ENCODE measurements around the gene ACCS.
A peak's percentile ranks its signal among the peaks of the same experiment; 100 is the strongest.

The ACCS gene

DNA sequence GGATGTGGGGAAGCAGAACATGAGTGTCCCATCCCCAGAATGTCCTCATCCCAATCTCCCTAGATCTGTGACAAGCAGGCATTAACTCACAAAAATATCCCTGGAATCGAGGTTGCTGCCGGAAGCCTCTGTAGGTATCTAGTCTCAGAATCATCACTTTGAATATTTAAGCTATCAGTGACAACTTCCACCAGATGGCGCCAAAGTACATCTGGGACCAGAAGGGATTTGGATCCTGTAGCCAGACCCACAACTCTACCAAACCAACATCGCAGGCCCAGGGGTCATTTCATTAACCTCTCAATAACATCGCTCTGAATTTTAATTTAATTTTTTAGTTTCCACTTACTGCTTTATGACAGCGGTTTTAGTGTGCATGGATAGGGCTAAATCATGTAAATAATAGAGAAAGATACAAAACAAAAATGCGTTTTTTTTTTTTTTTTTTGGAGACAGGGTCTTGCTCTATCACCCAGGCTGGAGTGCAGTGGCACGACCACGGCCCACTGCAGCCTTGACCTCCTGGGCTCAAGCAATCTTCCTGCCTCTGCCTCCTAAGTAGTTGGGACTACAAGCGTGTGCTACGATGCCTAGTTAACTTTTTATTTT is 28.3 kb downstream of the ACCS start:
- DNase-seq, result peak; percentile 31

GRCh38 chr11:44095506-44096359 is 29.7 kb downstream of the ACCS start, which contains the start of gene EXT2:
Gene EXT2, plus strand, starts transcription at chr11:44095678. Its CDS starts 12,035 bp downstream, at chr11:44107713.
- DNase-seq, result peak; percentile 32

DNA sequence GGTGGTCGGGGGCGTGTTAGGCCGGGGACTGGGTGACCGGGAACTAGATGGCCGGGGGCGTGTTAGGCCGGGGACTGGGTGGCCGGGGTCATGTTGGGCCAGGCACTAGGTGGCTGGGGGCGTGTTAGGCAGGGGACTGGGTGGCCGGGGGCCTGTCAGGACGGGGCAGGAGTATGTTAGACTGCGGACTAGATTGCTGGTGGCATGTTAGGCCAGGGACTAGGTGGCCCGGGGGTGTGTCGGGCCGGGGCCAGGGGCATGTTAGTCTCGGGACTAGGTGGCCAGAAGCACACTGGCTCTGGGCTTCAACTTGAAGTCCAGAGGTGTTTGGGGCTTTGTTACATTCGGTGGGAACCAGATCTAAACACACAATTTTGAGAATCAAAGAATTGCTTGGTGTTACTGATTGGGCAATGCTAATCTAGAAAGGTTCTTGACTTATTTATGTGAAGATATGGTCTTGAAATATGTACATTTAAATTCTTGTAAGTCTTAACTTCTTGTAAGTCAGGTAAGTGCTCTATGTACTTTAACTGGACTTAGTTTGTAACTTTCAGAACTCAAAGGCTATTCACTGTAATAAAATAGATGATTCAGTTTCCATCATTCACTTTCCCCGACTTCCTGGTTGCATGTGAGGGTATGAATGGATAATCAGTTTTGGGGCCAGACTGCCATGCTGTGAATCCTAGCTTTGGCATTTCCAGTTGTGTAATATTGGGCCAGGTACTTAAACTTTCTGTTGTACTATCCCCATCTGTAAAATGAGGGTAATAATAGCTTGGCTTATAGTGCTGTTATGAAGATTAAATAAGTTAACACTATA is 30.5 kb downstream of the ACCS start:
- DNase-seq, result no peak

DNA sequence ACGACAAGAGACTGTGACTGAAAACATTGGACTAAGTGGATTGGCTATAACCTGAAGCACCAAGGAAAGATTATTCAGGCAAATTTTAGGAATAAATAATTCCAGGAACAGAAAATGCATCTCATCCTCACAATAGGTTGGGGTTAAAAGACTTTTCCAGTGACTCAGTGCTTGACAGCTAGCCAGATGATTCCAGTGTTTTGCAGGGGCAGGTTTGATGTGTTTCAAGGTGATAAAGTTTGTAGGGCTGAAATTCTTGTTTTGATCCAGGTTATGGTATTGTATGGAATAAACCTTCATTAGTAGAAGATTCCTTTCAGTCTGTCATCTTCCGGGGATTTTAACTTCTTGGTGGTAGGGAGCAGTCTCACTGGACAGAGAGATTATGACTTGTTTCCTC is 31.8 kb downstream of the ACCS start:
- no peak for DNase-seq

- no peak for DNase-seq
These were observed 35.0 kb downstream of the ACCS start for GRCh38 chr11:44101098-44101497.

- no peak for DNase-seq
These were observed 38.6 kb downstream of the ACCS start for GRCh38 chr11:44104481-44105294.

DNA sequence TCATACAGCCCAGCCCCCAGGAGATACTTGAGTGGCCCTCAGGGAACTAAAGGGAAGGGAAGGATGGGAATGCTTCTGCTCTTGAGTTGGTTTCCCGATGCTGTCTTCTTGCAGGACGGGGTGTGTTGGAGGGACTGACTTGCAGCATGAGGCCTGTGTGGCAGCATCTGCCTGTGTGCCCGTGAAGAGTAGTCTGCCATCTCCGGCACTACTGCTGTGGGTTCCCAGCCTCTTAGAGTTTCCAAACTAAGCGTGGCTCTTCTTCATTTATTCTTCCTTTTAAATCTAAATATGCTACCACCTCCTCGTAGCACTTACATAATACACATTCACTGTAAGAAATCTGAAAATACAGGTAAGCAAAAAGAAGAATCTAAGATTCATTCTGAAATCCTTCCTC is 42.2 kb downstream of the ACCS start:
- DNase-seq, result no peak

GRCh38 chr11:44110231-44110679 is 44.2 kb downstream of the ACCS start:
- no peak for DNase-seq

GRCh38 chr11:44112091-44112821 is 46.2 kb downstream of the ACCS start:
- no peak for DNase-seq

DNA sequence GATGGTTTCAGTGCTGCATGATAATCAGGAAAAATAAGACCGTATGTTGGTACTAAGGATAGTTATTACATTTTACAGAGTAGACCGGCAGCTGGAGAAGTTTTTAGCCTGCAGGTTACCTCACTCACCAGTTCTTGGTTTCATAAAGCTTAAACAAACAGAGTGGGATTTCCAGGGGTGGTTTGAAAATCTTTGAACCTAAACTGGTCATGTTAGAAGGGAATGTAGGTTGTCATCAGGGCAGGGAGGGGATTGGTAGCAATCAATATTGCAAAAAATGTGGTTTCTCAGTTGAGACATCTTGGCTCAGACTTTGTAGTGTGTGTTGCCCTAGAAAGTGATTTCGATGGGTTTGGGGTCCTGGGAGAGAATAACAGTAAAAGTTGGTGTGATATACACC is 46.9 kb downstream of the ACCS start:
- no peak for DNase-seq

- DNase-seq, result no peak
These were observed 47.5 kb downstream of the ACCS start for GRCh38 chr11:44113572-44113971.

GRCh38 chr11:44116234-44116830 is 50.3 kb downstream of the ACCS start:
- no peak for DNase-seq

DNA sequence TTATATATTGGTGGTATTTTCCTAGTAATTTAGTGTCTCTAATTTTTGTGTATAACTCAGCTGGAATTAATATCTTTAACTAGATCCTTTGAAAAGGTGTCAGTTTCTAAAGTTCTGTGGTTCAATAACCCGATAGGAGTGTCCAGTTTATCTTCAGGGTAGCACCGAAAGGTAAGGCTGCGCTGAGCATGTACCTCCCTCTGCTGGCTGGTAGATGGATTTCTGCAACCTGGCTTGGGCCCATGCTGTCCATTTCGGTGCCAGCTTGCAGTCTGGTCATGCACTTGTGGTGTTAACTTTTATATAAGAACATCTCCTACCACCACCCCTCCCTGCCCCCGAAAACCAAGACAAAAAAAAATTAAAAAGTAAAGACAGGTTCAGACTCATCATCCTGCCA is 54.1 kb downstream of the ACCS start:
- DNase-seq, result no peak

- no peak for DNase-seq
These were observed 59.5 kb downstream of the ACCS start for GRCh38 chr11:44125598-44125997.

- no peak for DNase-seq
These were observed 60.2 kb downstream of the ACCS start for GRCh38 chr11:44126304-44126703.

DNA sequence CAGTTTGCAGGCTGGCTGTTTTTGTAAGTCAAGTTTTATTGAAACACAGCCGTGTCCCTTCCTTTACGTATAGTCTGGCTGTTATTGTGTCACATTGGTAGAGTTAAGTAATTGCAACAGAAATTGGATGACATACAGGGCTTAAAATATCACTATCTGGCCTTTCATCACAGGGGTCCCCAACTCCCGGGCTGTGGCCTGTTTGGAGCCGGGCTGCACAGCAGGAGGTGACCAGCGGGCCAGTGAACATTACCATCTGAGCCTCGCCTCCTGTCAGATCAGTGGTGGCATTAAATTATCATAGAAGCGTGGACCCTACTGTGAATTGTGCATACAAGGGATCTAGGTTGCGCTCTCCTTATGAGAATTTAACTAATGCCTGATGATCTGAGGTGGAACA is 61.1 kb downstream of the ACCS start:
- no peak for DNase-seq

DNA sequence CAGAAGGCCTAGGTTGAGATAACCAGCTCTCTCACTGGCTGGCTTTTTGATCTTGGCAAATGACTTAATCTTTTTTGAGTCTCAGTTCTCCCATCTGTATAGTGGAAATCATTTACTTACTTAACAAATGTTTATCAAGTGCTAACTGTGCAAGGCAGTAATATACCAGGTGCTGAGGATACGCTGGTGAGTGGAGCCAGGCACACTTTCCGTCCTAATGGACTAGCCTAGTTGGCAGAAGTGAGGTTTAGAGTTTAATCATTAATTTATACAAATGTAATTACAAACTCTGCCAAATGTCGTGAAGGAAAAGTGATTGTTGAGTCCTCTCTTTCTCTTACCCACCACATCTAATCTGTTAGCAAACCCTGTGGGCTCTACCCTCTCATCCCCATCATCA is 62.7 kb downstream of the ACCS start:
- no peak for DNase-seq

- no peak for DNase-seq
These were observed 64.7 kb downstream of the ACCS start for GRCh38 chr11:44130751-44131150.

DNA sequence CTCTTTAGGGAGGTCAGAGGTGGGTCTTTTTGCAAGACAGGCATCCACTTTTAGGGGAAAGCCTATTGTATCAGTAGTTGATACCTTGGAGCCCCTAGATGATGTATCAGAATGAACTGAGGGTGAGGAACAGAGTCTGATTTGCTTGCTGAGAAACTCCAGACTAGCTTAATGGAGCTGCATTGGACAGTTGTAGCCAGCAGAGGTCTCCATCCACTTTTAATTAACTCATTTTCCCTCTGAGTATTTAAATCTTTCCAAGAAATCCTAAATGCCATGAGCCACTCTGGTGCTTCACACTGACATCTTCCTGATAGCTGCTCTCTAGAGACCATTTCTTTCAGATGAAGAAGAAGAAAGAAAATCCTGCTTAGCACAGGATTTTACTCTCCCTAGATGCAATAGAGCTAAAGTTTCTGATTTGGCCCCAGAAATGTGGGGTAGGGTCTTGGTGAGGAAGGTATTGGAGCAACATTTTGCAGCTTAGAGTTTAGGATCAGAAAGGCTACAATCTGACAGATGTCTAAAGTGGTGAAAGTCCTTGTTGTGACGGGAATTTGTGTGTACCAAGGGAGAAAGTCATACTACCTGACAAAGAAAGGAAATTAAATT is 67.4 kb downstream of the ACCS start:
- no peak for DNase-seq
